ENCODE measurements around the gene BYSL.
A peak's percentile ranks its signal among the peaks of the same experiment; 100 is the strongest.

BYSL gene

GRCh38 chr6:41920921-41921711, at the start of gene BYSL, which contains the start of gene MED20:
Gene BYSL (plus strand): TSS chr6:41921499. CDS start chr6:41921563, 64 bp downstream.
Gene MED20 (minus strand): TSS chr6:41921139. CDS start chr6:41921018, 121 bp downstream.
- DNase-seq, result peak; percentile 94 to 96

GRCh38 chr6:41871691-41872090, 49.6 kb upstream of the BYSL start:
- DNase-seq, result no peak

- DNase-seq, result no peak
Observed at GRCh38 chr6:41872147-41872546, 49.2 kb upstream of the BYSL start.

- no peak for DNase-seq
Observed at GRCh38 chr6:41874741-41875140, 46.6 kb upstream of the BYSL start.

GRCh38 chr6:41877051-41877680, 44.1 kb upstream of the BYSL start:
- no peak for DNase-seq

- DNase-seq, result no peak
Observed at GRCh38 chr6:41878246-41878645, 43.1 kb upstream of the BYSL start.

GRCh38 chr6:41878961-41879405, 42.3 kb upstream of the BYSL start:
- DNase-seq, result no peak

- DNase-seq, result no peak
Observed at GRCh38 chr6:41881506-41881905, 39.8 kb upstream of the BYSL start.

GRCh38 chr6:41884957-41885356, 36.3 kb upstream of the BYSL start:
- no peak for DNase-seq

GRCh38 chr6:41885930-41886329, 35.4 kb upstream of the BYSL start:
- no peak for DNase-seq

- DNase-seq, result no peak
Observed at GRCh38 chr6:41887331-41887751, 34.0 kb upstream of the BYSL start.

- no peak for DNase-seq
Observed at GRCh38 chr6:41892921-41893564, 28.3 kb upstream of the BYSL start.

- DNase-seq, result peak; percentile 12 to 14
Observed at GRCh38 chr6:41894366-41895299, 26.7 kb upstream of the BYSL start.

- DNase-seq, result peak; percentile 94 to 97
Observed at GRCh38 chr6:41895300-41896233, 25.7 kb upstream of the BYSL start, which contains the start of gene USP49. Gene USP49 (minus strand): TSS chr6:41895375. CDS start chr6:41806983, 88,392 bp downstream.

GRCh38 chr6:41896281-41896680, 25.0 kb upstream of the BYSL start:
- no peak for DNase-seq

- no peak for DNase-seq
Observed at GRCh38 chr6:41900861-41901260, 20.4 kb upstream of the BYSL start.

- peak; percentile 65 to 75 for DNase-seq
Observed at GRCh38 chr6:41901882-41902519, 19.3 kb upstream of the BYSL start.

- no peak for DNase-seq
Observed at GRCh38 chr6:41909727-41910126, 11.6 kb upstream of the BYSL start.

- DNase-seq, result no peak
Observed at GRCh38 chr6:41914343-41914742, 7.0 kb upstream of the BYSL start.

GRCh38 chr6:41914869-41915530, 6.3 kb upstream of the BYSL start:
- DNase-seq, result no peak
